ENCODE data around the gene OSTM1. TPM values are rescaled to one million over a fixed set of nuclear protein-coding genes. Genes with fewer than 3 reads are reported as not detected.

The OSTM1 gene
- total and polyA plus RNA-seq, 7 donors: 3.6 to 267 (median 48.9) TPM

- no peak for DNase-seq
- 1% methylated on average over 72 of the region's 72 CpGs for WGBS, 2 donors
- H3K4me1 ChIP-seq: peaks cover 0 to 58% (median 49%) of the 10 kb centered on the region in 4 donors
Observed at GRCh38 chr6:108117427-108118358, 43.2 kb upstream of the OSTM1 start.

DNA sequence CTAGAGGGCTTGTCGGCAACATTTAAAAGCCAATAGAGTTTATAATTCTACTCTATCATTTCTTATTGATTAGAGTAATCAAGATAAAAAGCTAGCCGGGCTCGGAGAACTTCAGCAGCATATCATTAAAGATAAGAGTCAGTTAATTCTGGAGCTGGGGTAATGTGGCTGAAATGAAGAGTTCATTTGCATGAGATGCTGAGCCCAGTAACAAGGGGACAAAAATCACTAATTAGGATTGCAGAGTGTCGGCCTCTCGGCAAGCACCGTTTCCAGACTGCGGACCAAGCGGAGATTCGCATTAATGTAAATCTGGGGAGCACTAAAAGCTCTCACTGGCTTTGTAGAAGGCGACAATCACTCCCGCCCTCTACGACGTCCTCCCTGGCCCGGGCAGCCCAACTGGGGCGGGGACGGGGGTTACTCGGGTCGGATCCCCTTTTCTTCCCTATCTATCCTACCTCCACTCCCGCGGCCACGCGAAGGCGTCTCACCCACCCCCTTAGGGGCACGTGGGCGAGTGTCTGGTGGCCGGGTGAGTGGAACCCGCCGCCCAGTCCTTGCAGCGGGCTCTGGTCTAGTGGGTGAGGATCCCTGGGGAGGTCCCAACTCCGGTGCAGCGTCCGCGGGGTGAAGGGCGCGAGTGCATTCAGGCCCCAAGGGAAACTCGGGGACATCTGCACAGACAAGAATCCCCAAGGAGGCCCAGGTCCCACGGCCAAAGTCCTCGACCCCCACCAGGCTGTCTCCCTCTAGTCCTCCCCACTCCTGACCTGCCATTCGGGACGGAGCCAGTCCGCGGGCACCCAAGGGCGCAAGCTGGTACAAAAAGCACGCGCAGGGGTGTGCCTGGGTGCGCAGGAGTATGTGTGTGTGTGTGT lies 42.2 kb upstream of the OSTM1 start:
- H3K4me1 ChIP-seq: peaks cover 0 to 58% (median 49%) of the 10 kb centered on the region in 4 donors
- no peak overlapping the region for H3K27ac ChIP-seq
- WGBS, 2 donors: 9% methylated on average over 46 of the region's 46 CpGs
- TF ChIP-seq EP300 (IDR thresholded peaks at IDR 0.05) (no peak), POLR2AphosphoS5 (IDR thresholded peaks at IDR 0.05) (peak in 1 of 4 donors; percentile 21), CTCF (IDR thresholded peaks at IDR 0.05) (no peak)
- no peaks in the 10 kb centered on the region for H3K36me3 ChIP-seq
- H3K9me3 ChIP-seq: no peaks in the 10 kb centered on the region
- peak overlapping the region in 2 of 4 donors; percentile 55 to 56 for H3K4me3 ChIP-seq
- no peak for DNase-seq
- peaks cover 52 to 95% (median 65%) of the 10 kb centered on the region in 3 donors for H3K27me3 ChIP-seq
- intact Hi-C loops (cut with DNase I): loop anchor here (2.0 to 10.0 kb wide), 2 partner anchors 42 to 378 kb away; partner anchors contain the start of gene OSTM1

More at GRCh38 chr6:108117427-108118358, 43.2 kb upstream of the OSTM1 start:
- no peaks in the 10 kb centered on the region for H3K36me3 ChIP-seq
- intact Hi-C loops (cut with DNase I): loop anchor here (2.0 to 10.0 kb wide), 2 partner anchors 43 to 377 kb away; partner anchors contain the start of gene OSTM1
- no peaks in the 10 kb centered on the region for H3K9me3 ChIP-seq
- peak overlapping the region; percentile 40 to 66 (median 56) for H3K4me3 ChIP-seq
- TF ChIP-seq POLR2AphosphoS5 (IDR thresholded peaks at IDR 0.05) (peak in 1 of 4 donors; percentile 16), CTCF (IDR thresholded peaks at IDR 0.05) (no peak), EP300 (IDR thresholded peaks at IDR 0.05) (no peak)
- no peak overlapping the region for H3K27ac ChIP-seq
- peaks cover 52 to 100% (median 65%) of the 10 kb centered on the region in 3 donors for H3K27me3 ChIP-seq

- no peak for DNase-seq
- 6 to 8% methylated on average over 20 of the region's 20 CpGs for WGBS, 2 donors
- Histone ChIP-seq H3K27ac (no peak overlapping the region), H3K36me3 (no peaks in the 10 kb centered on the region), H3K27me3 (peaks cover 52 to 88% (median 65%) of the 10 kb centered on the region in 3 donors), H3K9me3 (no peaks in the 10 kb centered on the region), H3K4me3 (peak overlapping the region in 2 of 4 donors; percentile 38), H3K4me1 (peaks cover 0 to 58% (median 49%) of the 10 kb centered on the region in 4 donors)
- intact Hi-C loops (cut with DNase I): loop anchor here (2.0 to 10.0 kb wide), 2 partner anchors 41 to 379 kb away; partner anchors contain the start of gene OSTM1
- TF ChIP-seq CTCF (IDR thresholded peaks at IDR 0.05) (peak in 1 of 4 experiments; percentile 6), POLR2AphosphoS5 (IDR thresholded peaks at IDR 0.05) (no peak)
Observed at GRCh38 chr6:108115598-108116058, 41.1 kb upstream of the OSTM1 start.

DNA sequence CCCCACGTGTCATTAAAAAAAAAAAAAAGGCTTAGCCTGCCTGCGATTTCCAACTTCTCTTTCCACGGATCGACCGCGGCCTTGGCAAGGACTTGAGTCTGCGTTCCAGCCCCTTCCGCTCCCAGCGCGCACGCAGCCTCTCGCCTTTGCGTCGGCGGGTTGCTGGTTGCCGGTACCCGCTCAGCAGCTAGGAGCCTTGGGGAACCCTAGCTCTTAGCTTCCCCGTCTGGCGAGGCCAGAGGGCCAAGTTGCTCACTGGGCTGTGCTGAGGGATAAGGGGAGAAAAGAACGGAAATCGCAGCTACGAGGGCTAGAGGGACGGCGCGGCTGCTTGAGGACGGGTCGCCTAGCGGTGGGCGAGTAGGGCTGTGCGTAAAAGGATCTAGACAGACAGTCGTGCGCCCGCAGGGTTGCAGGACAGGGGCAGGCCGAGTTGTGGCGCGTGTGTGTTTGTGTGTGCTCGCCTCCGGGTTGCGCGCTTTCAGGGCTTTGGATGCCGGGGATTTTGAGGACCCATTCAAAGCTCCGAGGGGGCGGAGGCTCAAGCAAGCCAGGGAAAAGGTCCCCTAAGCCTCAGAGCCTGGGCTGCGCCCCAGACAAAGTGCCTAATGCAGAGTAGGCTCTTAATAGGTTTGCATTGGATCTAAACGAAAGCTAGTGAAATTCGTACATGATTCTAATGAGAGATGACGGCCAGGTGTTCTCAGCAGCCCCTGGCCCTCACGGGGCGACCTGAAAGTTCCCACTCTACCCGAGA lies 40.5 kb upstream of the OSTM1 start:
- WGBS, 2 donors: 2 to 4% methylated on average over 50 of the region's 50 CpGs
- intact Hi-C loops (cut with DNase I): loop anchor here (10.0 kb wide), 1 partner anchor 380 kb away; no protein-coding TSS in a partner anchor
- Histone ChIP-seq H3K4me1 (peaks cover 0 to 58% (median 49%) of the 10 kb centered on the region in 4 donors), H3K9me3 (no peaks in the 10 kb centered on the region), H3K4me3 (peak overlapping the region in 3 of 4 donors; percentile 18 to 38 (median 38)), H3K36me3 (no peaks in the 10 kb centered on the region), H3K27ac (no peak overlapping the region), H3K27me3 (peaks cover 52 to 87% (median 60%) of the 10 kb centered on the region in 3 donors)
- DNase-seq: peak; percentile 77
- TF ChIP-seq EP300 (IDR thresholded peaks at IDR 0.05) (no peak), POLR2AphosphoS5 (IDR thresholded peaks at IDR 0.05) (peak in 2 of 4 donors; percentile 28 to 35)

All from sigmoid colon (tissue), 7 donors.